ENCODE results near the gene SPRR1B.
"Not testable (repeated sequence)": the region's sequence is repeated elsewhere in the genome, so short reads cannot be mapped to it uniquely, and the experiment has no call there.

The SPRR1B gene, protein sequence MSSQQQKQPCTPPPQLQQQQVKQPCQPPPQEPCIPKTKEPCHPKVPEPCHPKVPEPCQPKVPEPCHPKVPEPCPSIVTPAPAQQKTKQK

DNA sequence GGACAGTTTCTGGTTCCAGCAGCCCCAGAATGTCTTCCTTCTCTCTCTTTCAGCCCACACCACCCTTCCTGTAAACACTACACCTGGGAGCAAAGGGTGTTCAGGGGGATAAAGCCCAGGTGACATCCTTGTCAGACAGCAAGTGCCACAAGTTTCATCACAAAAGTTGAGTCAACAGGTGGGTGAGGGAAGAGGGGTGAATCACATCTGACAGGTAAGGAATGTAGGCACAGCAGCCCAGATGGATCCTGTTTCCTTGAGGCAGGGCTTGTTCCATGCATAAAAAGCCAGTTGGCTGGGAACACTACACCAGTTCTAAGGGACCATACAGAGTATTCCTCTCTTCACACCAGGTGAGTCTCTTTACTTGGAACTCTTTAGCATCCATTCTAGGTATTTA lies at the start of gene SPRR1B:
Gene SPRR1B (plus strand): TSS at position 309 of the 400 bp plus-strand sequence. CDS start 1,143 bp downstream, outside the sequence.
- DNase-seq: no peak

- no peak for DNase-seq
Measured at GRCh38 chr1:152982076-152982475, 48.9 kb upstream of the SPRR1B start.

DNA sequence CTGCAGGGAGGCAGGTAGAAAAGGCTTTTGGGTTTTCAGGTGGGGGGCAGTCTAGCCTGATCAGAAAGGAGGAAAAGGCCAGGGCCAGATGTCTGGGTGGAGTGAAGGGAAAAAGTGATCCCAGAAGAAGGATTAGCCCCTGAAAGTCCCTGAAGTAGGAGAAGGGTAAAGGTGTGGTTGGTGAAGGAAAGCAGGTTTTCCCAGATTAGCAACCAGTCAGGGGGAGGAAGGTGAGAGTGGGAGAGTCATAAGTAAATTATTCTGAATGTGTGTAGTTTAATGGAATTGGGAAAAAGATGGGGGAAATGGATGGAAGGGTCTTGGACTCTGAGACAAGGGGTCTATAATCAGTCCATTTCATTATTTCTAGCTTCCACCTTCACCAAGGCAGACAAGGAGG lies 47.8 kb upstream of the SPRR1B start:
- no peak for DNase-seq

GRCh38 chr1:152983743-152984142 lies 47.3 kb upstream of the SPRR1B start, which contains the start of gene SPRR1A:
Gene SPRR1A (plus strand): TSS chr1:152984081. CDS start chr1:152985231, 1,150 bp downstream.
- DNase-seq: no peak

- DNase-seq: no peak
Measured at GRCh38 chr1:152986578-152986977, 44.4 kb upstream of the SPRR1B start.

- no peak for DNase-seq
Measured at GRCh38 chr1:152993186-152993585, 37.8 kb upstream of the SPRR1B start.

- no peak for DNase-seq
Measured at GRCh38 chr1:152995842-152996241, 35.2 kb upstream of the SPRR1B start.

DNA sequence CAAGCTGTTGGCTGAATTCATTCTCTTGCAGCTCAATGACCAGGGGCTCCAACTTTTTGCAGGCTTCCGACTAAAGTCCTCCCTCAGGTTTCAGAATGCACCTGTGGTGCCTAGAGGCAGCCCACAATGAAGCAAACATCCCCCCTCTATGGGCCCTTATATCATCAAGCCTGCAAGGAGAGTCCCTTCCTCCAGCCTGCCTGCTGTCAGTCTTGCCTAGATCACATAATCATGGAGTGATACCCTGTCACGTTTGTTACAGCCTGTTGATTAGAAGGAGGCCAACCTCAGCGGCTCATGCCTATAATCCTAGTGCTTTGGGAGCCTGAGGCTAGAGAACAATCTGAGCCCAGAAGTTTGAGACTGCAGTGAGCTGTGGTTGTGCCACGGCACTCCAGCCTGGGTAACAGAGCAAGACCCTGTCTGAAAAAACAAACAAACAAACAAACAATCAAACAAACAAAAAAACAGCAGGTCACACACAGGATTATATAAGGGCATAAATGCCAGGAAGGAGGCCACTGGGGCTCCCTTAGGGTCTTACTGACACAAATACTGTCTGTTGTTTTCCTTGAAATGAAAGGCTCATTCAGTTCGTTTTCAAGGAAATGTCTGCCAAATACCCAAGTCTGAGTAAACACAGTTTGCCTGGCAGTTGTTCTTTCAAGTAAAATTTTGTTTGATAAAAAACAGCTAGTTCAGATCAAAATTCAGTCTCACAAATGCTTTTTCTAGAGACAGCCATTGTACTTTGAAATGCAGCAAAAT lies 34.2 kb upstream of the SPRR1B start:
- no peak for DNase-seq

DNA sequence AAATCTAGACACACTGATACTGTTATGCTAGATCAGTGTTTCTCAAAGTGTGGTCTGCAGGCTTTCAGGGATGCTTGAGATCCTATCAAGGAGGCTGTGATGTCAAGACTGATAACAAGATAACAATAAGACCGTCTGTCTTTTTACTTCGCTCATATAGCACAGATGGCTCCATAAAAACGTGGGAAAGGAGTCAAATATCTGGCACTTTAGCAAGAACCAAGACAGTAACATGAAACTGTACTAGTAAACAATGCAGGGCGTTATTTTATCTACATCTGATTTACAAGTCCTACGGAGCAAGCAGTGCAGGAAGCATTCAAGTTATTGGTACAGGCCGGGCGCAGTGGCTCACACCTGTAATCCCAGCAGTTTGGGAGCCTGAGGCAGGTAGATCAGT lies 33.1 kb upstream of the SPRR1B start:
- no peak for DNase-seq

DNA sequence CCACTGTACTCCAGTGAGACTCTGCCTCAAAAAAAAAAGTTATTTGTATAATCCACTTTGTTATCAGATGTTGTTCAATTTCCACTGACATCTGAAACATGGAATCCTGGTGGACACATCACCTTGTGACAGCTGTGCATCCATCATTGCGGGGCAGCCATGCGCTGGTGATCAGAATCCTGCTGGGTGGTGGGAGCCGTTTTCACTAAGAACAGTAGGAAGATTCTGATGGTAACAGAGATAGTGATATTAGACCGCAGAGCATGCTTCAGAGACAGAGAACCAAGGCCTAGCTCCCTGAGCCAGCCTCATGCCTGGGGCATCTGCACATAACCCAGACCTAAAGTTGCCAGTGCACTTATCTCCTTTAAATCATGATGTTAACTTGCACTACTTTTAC lies 32.5 kb upstream of the SPRR1B start:
- DNase-seq: no peak

DNA sequence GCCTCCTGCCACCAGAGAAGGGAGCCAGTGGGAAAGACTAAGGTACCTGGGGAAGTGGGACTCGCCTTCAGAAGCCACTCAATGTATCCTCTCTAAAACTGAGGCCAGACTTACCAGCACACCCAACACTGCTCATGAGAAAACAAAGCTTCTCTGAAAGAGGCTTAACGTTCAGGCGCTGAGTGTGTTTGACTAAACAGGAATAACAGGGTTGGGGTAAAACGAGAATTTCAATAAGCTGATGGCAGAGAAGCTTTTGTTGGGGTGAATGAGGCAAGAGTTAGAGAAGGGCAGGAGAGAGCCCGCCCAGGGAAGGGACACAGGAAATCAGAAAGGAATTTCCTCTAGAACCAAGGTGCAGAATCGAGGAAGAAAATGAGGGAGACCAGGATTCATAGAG lies 31.2 kb upstream of the SPRR1B start:
- DNase-seq: no peak

- no peak for DNase-seq
Measured at GRCh38 chr1:153000294-153000693, 30.7 kb upstream of the SPRR1B start.

- no peak for DNase-seq
Measured at GRCh38 chr1:153001382-153001781, 29.6 kb upstream of the SPRR1B start, which contains the start of gene SPRR3. Gene SPRR3 (plus strand): TSS chr1:153001749. CDS start chr1:153003021, 1,272 bp downstream.

DNA sequence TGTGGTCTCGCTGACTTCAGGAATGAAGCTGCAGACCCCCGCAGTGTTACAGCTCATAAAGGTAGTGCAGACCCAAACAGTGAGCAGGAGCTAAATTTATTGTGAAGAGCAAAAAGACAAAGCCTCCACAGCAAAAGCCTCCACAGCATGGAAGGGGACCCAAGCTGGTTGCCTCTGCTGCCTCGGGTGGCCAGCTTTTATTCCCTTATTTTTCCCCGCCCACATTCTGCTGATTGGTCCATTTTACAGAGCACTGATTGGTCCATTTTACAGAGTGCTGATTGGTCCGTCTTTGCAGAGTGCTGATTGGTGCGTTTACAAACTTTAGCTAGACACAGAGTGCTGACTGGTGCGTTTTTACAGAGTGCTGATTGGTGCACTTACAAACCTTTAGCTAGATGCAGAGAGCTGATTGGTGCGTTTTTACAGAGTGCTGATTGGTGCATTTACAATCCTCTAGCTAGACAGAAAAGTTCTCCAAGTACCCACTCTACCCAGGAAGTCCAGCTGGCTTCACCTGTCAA lies 19.7 kb upstream of the SPRR1B start:
- DNase-seq: not testable (repeated sequence)

DNA sequence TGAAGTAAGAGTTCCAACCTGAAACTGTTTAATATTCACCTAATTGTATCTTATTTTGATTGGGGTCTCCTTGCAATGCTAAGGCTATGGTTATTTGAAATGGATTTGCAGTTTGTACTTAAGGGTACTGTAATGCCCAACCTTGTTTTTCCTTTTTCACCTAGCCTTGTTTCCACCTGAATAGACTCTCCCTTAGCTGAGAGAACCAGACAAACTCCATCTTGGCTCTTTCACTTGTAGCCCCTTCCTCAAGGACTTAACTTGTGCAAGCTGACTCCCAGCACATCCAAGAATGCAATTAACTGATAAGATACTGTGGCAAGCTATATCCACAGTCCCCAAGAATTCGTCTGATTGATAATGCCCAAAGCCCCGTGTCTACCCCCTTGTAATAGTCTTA lies 9.2 kb upstream of the SPRR1B start:
- DNase-seq: not testable (repeated sequence)

GRCh38 chr1:153022340-153022739 lies 8.7 kb upstream of the SPRR1B start:
- DNase-seq: not testable (repeated sequence)

- DNase-seq: no peak
Measured at GRCh38 chr1:153023109-153023508, 7.9 kb upstream of the SPRR1B start.

DNA sequence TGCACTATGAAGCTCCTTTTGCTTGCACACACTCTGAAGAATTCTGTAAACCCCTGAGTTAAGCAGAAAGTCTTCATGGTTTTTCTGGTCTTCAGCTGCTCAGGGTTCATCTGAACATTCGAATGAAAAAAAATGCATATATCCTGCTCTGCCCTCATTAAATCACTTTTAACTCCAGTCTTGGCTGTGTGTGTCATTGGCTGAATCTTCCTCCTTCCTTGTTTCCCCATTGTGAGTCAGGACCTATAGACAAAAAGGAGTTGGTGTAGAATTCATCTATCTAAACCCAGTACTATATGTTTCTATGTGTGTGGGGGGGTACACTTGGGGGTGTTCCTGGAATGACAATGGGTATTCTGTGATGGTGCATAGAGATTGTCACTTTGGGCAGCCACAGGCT lies 6.6 kb upstream of the SPRR1B start:
- DNase-seq: no peak

DNA sequence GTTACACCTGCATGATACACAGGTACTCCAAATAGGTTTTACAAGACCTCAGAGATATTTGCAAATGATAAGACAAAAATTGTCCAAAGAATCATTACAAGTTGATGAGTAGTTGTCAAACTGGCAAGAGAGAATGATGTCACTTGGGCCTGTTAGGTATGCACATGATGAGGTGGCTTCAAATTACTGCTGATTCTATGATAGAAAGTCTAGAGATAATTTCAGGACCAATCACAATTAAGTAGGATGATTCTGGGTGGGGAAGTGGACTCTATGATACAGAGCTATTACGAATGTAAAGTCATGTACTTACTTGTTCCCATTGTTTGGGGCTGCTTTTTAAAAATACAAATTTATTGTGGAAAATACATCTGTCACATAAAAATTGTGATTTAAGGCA lies 5.2 kb upstream of the SPRR1B start:
- DNase-seq: no peak

DNA sequence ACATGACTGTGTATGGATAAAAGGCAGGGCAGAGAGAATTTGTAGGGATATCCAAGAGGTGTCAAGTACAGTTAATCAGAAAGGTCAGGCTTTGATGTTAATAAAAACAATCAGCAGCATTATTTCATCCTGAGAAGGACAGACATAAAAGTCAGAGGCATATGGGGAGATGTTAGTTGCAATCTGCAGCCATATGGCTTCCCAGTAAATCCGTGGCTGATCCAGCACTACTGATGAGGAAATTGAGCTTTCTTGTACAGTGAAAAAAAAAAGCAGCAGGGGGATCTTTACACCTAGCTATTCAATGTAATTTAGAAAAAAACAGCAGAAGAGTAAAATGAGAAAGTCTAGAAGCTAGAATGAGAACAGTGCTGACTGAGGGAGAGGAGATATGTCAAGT lies 2.2 kb upstream of the SPRR1B start:
- no peak for DNase-seq

DNA sequence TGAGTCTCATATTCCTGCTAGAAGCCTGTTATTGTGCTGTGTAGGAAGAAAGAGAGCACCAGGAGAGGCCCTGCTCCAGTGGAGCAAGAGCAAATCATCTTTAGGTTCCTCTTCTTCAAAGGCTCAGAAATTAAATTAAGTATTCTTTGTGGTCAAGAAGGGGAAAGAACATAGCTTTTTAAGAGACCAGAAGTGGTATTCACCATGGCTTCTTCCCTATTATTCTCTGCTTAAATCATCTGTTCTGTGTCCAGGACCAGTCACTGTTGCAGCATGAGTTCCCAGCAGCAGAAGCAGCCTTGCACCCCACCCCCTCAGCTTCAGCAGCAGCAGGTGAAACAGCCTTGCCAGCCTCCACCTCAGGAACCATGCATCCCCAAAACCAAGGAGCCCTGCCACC lies 1.1 kb downstream of the SPRR1B start:
- no peak for DNase-seq

GRCh38 chr1:153032677-153033308 lies 1.8 kb downstream of the SPRR1B start:
- no peak for DNase-seq

- DNase-seq: no peak
Measured at GRCh38 chr1:153035211-153035610, 4.2 kb downstream of the SPRR1B start.

Measured in activated T-cell treated with anti-CD3 and anti-CD28 coated beads for 4 hours (primary cell).